Measurements from ENCODE around the gene MOB2.

DNA sequence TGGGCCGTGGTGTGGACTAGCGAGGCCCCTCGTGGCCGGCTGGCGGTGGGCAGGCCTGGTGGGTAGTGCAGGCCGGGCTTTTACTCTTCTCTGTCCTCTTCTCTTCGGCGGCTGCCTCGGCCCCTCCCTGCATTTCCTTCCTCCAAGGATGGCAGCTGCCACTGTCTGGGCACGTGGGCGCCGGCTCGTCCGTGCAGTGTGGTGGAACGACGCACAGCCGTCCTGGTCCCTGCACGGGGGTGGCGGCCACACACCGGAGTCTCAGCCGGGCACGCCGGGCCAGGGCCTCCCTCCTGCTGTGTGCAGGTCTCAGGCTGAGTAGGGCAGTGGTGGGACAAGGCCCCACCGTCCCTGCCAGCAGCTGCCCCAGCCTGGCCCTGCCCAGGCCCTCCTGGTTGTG is 37.7 kb downstream of the MOB2 start:
- no peak for TF ChIP-seq POLR2A (IDR thresholded peaks at IDR 0.05)
- TF ChIP-seq, protein P1, sequence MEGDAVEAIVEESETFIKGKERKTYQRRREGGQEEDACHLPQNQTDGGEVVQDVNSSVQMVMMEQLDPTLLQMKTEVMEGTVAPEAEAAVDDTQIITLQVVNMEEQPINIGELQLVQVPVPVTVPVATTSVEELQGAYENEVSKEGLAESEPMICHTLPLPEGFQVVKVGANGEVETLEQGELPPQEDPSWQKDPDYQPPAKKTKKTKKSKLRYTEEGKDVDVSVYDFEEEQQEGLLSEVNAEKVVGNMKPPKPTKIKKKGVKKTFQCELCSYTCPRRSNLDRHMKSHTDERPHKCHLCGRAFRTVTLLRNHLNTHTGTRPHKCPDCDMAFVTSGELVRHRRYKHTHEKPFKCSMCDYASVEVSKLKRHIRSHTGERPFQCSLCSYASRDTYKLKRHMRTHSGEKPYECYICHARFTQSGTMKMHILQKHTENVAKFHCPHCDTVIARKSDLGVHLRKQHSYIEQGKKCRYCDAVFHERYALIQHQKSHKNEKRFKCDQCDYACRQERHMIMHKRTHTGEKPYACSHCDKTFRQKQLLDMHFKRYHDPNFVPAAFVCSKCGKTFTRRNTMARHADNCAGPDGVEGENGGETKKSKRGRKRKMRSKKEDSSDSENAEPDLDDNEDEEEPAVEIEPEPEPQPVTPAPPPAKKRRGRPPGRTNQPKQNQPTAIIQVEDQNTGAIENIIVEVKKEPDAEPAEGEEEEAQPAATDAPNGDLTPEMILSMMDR (IDR thresholded peaks at IDR 0.05), result no peak

All from body of pancreas (tissue), 4 donors.